HG03066 (cell line): ENCODE results near the gene SNRPD3.
"Not testable (repeated sequence)": the region's sequence is repeated elsewhere in the genome, so short reads cannot be mapped to it uniquely, and the experiment has no call there.

Source experiments
- ATAC-seq: cut with Tn5 transposase; IDR thresholded peaks from one replicate; pipeline ENCODE4 v1.9.1; 2021; ENCODE audit warnings: low read depth; ENCODE audit not compliant: unreplicated experiment

The SNRPD3 gene

DNA sequence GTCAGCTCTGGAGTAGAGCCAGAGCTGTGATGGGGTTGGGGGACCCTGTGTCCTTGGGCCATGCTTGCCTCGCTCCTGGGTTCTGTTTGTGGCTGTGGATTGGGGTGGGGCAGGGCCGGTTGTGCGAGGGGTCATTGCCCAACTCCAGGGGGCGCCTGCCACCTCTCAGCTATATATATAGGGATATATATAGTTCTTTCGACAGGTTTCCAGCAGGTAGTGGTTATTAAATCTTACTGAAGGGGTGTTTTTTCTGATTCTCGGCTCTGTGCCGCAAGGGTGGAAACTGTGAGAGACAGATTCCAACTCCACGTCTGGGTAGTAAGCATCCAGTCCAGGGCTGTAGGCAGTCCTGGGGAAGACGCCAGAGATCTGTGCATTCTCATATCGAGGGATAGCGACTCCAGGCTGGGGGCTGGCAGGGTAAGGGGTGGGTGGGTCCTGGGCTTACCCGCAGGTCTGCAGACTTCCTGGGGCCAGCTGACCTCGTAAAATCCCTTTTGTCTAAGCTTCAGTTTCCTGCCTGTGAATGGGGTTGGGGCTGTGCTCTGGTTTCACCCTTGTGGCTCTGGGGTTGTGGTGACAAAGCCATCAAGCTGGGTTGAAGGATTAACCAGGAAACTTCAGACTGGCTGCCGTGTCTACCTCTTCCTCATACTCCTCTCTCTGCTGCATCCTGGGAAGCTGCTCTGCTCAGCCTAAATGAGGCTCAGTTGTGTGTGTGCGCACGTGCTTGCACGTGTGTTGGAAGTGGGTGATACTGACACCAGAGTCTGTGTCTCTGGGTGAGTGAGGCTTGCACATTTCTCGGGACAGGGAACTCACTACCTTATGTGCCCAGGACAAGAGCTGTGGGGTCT lies 48.2 kb downstream of the SNRPD3 start:
- not testable (repeated sequence) for ATAC-seq

DNA sequence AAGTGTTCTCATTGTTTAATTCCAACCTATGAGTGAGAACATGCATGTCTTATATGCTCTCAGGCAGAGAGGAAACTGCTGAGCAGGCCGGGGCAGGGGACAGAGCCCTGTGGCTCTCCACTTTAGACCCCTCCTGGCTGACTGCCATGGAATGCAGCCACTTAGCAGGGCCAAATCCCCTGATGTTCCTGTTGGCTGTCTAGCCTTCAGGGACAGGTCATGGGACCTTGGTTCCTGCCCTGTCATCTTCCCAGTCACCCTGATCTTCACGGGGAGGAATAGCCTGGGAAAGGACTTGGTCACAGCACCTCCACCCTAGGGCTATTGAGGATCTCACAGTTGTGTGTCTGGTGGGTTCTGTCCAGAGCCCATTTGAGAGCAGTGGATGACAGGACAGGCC lies 50.5 kb downstream of the SNRPD3 start:
- ATAC-seq, result not testable (repeated sequence)

GRCh38 chr22:24607429-24607983 lies 51.7 kb downstream of the SNRPD3 start:
- ATAC-seq, result peak; percentile 60

- ATAC-seq, result not testable (repeated sequence)
Observed at GRCh38 chr22:24608327-24608726, 52.5 kb downstream of the SNRPD3 start.

GRCh38 chr22:24609888-24610287 lies 54.1 kb downstream of the SNRPD3 start:
- not testable (repeated sequence) for ATAC-seq

DNA sequence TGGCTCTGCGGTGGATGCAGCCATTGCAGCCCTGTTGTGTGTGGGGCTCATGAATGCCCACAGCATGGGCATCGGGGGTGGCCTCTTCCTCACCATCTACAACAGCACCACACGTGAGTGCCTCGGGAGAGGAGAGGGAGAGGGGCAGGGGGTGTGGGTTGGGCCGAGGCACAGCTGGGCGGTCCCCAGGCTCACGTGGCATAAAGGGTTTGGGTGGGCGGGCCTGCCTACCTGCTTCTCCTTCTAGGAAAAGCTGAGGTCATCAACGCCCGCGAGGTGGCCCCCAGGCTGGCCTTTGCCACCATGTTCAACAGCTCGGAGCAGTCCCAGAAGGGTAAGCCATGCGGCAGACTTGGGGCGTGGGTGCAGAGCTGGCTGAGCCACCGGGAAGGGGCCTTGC lies 59.0 kb downstream of the SNRPD3 start:
- ATAC-seq, result not testable (repeated sequence)

GRCh38 chr22:24621244-24621643 lies 65.4 kb downstream of the SNRPD3 start:
- ATAC-seq, result not testable (repeated sequence)

DNA sequence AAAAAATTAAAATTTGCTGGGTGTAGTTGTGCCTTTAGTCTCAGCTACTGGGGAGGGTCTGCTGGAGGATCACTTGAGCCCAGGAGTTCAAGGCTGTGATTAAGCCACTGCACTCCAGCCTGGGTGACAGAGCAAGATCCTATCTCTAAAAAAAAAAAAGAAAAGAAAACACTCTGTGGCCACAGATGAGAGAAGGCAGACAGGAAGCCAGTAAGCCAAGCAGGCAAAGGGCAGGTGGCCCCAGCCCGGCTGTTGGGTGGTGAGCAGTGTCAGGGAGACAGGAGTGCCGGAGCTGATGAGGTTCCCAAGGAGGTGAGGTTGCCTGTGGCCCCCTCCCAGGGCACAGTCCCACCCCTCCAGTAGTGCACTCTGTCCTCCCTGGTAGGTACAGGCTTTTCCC lies 66.8 kb downstream of the SNRPD3 start:
- not testable (repeated sequence) for ATAC-seq
